Caco-2 (cell line): ENCODE results near the gene ZC3H18. TPM values are rescaled to one million over a fixed set of nuclear protein-coding genes. Genes with fewer than 3 reads are reported as not detected.

Source experiments
- BruUV-seq: library from RNA; stranded (reverse); fragments of 400-500 nt; replicated peaks from 2 replicates; lab custom pipeline; 2021; lab: Mats Ljungman, UMichigan
- CTCF ChIA-PET: fragments of 300-600 bp; sonication (Branson Sonifier 250); formaldehyde crosslinking; loops from one replicate; lab custom pipeline; 2022; ENCODE audit warnings: antibody characterized with exemption; lab: Charles Lee
- POLR2A ChIA-PET: fragments of 300-600 bp; sonication (Branson Sonifier 250); formaldehyde crosslinking; loops from one replicate; lab custom pipeline; 2022; ENCODE audit warnings: antibody characterized with exemption; lab: Charles Lee
- DNase-seq, 2 experiments: peaks; one replicate each; pipeline versions ENCODE4 v3.0.0 to v3.0.0-alpha.2; 2020 to 2022
- H3K27me3 ChIP-seq: replicated peaks from 2 replicates; pipeline ENCODE4 v1.6.0; 2011; ENCODE audit warnings: low read length; ENCODE audit not compliant: control insufficient read depth, insufficient read depth
- H3K36me3 ChIP-seq: 2 replicates; pipeline ENCODE4 v1.5.1; 2011; ENCODE audit warnings: low read length; ENCODE audit not compliant: control insufficient read depth, insufficient read depth
- H3K4me1 ChIP-seq: fragments of 250-450 bp; sonication (Bioruptor Pico); 2 replicates; pipeline ENCODE4 v1.5.1; 2020; ENCODE audit warnings: mild to moderate bottlenecking
- H3K4me3 ChIP-seq: 2 replicates; pipeline ENCODE4 v1.5.1; 2011; ENCODE audit warnings: low read depth, mild to moderate bottlenecking, control low read depth, low read length
- H3K9me3 ChIP-seq: fragments of 250-450 bp; sonication (Bioruptor Pico); 2 replicates; pipeline ENCODE4 v1.5.1; 2020; ENCODE audit warnings: mild to moderate bottlenecking, moderate library complexity
- H3K27ac Mint-ChIP-seq: one replicate; pipeline ENCODE4 v1.8.0; 2022; ENCODE audit warnings: mixed read lengths; ENCODE audit not compliant: unreplicated experiment
- H3K27me3 Mint-ChIP-seq: one replicate; pipeline ENCODE4 v1.8.0; 2022; ENCODE audit warnings: mixed read lengths; ENCODE audit not compliant: insufficient read depth, unreplicated experiment
- H3K36me3 Mint-ChIP-seq: one replicate; pipeline ENCODE4 v1.8.0; 2022; ENCODE audit warnings: mild to moderate bottlenecking, mixed read lengths; ENCODE audit not compliant: insufficient read depth, unreplicated experiment
- H3K4me1 Mint-ChIP-seq: one replicate; pipeline ENCODE4 v1.8.0; 2022; ENCODE audit warnings: low read depth, mixed read lengths; ENCODE audit not compliant: unreplicated experiment
- H3K4me3 Mint-ChIP-seq: one replicate; pipeline ENCODE4 v1.8.0; 2022; ENCODE audit warnings: mild to moderate bottlenecking, moderate library complexity, mixed read lengths; ENCODE audit not compliant: unreplicated experiment
- H3K9me3 Mint-ChIP-seq: one replicate; pipeline ENCODE4 v1.8.0; 2022; ENCODE audit warnings: mixed read lengths; ENCODE audit not compliant: unreplicated experiment
- CTCF ChIP-seq, 2 experiments: fragments of 200-600 bp in 1 of 2; IDR thresholded peaks; 1 replicate in 1 of 2; 2 replicates in 1 of 2; pipeline versions ENCODE4 v1.5.1 to v1.8.0; 2011 to 2022; ENCODE audit warnings: antibody characterized with exemption in 1 of 2, control low read depth in 1 of 2, inconsistent platforms in 1 of 2, low read depth in 1 of 2, low read length in 1 of 2, mild to moderate bottlenecking in 1 of 2, moderate library complexity in 1 of 2; ENCODE audit not compliant: insufficient read depth in 1 of 2, severe bottlenecking in 1 of 2, unreplicated experiment in 1 of 2
- intact Hi-C: fragments of 100-400 bp; cut with micrococcal nuclease; formaldehyde crosslinking; loops from one replicate; pipeline ENCODE4 v1.10.0; 2022; ENCODE audit not compliant: unreplicated experiment
- total RNA-seq: library from RNA; stranded (reverse); gene quantifications from 2 replicates; pipeline ENCODE4 v1.2.3, GENCODE V29; 2022

ZC3H18 gene
- total RNA-seq, 1 experiment from 2014 or later: 82.0 TPM

- Histone ChIP-seq H3K4me3 (no peak overlapping the region), H3K27me3 (no peaks in the 10 kb centered on the region), H3K9me3 (no peaks in the 10 kb centered on the region), H3K4me1 (peaks cover 19% of the 10 kb centered on the region), H3K36me3 (no peaks in the 10 kb centered on the region)
- Mint-ChIP-seq H3K27ac (peak overlapping the region; percentile 42), H3K36me3 (peaks cover 25% of the 10 kb centered on the region), H3K4me3 (no peak overlapping the region), H3K9me3 (peaks cover 33% of the 10 kb centered on the region), H3K4me1 (no peaks in the 10 kb centered on the region), H3K27me3 (no peaks in the 10 kb centered on the region)
- intact Hi-C loops: no loop called here
- CTCF ChIA-PET: interaction anchor here (1.1 kb wide), 1 partner anchor 14 kb away, joined by 3 read pairs; no protein-coding TSS in a partner anchor
- no TSS peak for BruUV-seq
- DNase-seq: no peak
- POLR2A ChIA-PET: interaction anchor here (0.6 kb wide), 1 partner anchor 14 kb away, joined by 3 read pairs; no protein-coding TSS in a partner anchor
- TF ChIP-seq CTCF (IDR thresholded peaks at IDR 0.05; ENCODE audit: insufficient read depth in 1 of 2, low read depth in 1 of 2, low read length in 1 of 2, severe bottlenecking in 1 of 2, unreplicated experiment in 1 of 2): no peak
Measured at GRCh38 chr16:88522276-88522949, 47.8 kb upstream of the ZC3H18 start.

GRCh38 chr16:88523309-88524161 is 46.7 kb upstream of the ZC3H18 start:
- no peaks in the 10 kb centered on the region for H3K4me1 Mint-ChIP-seq
- H3K4me1 ChIP-seq: peaks cover 22% of the 10 kb centered on the region
- H3K27me3 ChIP-seq: no peaks in the 10 kb centered on the region
- no peak overlapping the region for H3K27ac Mint-ChIP-seq
- ChIA-PET POLR2A (no interaction called here), CTCF (no interaction called here)
- intact Hi-C loops: no loop called here
- H3K36me3 Mint-ChIP-seq: peaks cover 17% of the 10 kb centered on the region
- no peak overlapping the region for H3K4me3 ChIP-seq
- no TSS peak for BruUV-seq
- H3K4me3 Mint-ChIP-seq: no peak overlapping the region
- H3K27me3 Mint-ChIP-seq: no peaks in the 10 kb centered on the region
- H3K9me3 Mint-ChIP-seq: peaks cover 21% of the 10 kb centered on the region
- H3K9me3 ChIP-seq: no peaks in the 10 kb centered on the region
- peaks cover 3% of the 10 kb centered on the region for H3K36me3 ChIP-seq
- TF ChIP-seq CTCF (IDR thresholded peaks at IDR 0.05; ENCODE audit: insufficient read depth in 1 of 2, low read depth in 1 of 2, low read length in 1 of 2, severe bottlenecking in 1 of 2, unreplicated experiment in 1 of 2): no peak
- DNase-seq: no peak

GRCh38 chr16:88524274-88524972 is 45.8 kb upstream of the ZC3H18 start:
- Histone ChIP-seq H3K9me3 (no peaks in the 10 kb centered on the region), H3K4me1 (peaks cover 22% of the 10 kb centered on the region), H3K27me3 (no peaks in the 10 kb centered on the region), H3K4me3 (no peak overlapping the region), H3K36me3 (peaks cover 4% of the 10 kb centered on the region)
- ChIA-PET CTCF (interaction anchor here (0.6 kb wide), 1 partner anchor 139 kb away, joined by 3 read pairs; no protein-coding TSS in a partner anchor), POLR2A (no interaction called here)
- no peak for TF ChIP-seq CTCF (IDR thresholded peaks at IDR 0.05; ENCODE audit: insufficient read depth in 1 of 2, low read depth in 1 of 2, low read length in 1 of 2, severe bottlenecking in 1 of 2, unreplicated experiment in 1 of 2)
- peaks cover 23% of the 10 kb centered on the region for H3K36me3 Mint-ChIP-seq
- H3K4me1 Mint-ChIP-seq: no peaks in the 10 kb centered on the region
- H3K4me3 Mint-ChIP-seq: no peak overlapping the region
- intact Hi-C loops: no loop called here
- no TSS peak for BruUV-seq
- H3K9me3 Mint-ChIP-seq: peaks cover 12% of the 10 kb centered on the region
- H3K27me3 Mint-ChIP-seq: no peaks in the 10 kb centered on the region
- peak overlapping the region; percentile 48 for H3K27ac Mint-ChIP-seq
- DNase-seq: no peak
